GM21526 (cell line): ENCODE measurements around the gene PARK7.

ENCODE experiments used
- ATAC-seq: cut with Tn5 transposase; IDR thresholded peaks from one replicate; pipeline ENCODE4 v1.9.1; 2021; ENCODE audit warnings: moderate library complexity; ENCODE audit not compliant: unreplicated experiment, low FRiP score

Gene PARK7

DNA sequence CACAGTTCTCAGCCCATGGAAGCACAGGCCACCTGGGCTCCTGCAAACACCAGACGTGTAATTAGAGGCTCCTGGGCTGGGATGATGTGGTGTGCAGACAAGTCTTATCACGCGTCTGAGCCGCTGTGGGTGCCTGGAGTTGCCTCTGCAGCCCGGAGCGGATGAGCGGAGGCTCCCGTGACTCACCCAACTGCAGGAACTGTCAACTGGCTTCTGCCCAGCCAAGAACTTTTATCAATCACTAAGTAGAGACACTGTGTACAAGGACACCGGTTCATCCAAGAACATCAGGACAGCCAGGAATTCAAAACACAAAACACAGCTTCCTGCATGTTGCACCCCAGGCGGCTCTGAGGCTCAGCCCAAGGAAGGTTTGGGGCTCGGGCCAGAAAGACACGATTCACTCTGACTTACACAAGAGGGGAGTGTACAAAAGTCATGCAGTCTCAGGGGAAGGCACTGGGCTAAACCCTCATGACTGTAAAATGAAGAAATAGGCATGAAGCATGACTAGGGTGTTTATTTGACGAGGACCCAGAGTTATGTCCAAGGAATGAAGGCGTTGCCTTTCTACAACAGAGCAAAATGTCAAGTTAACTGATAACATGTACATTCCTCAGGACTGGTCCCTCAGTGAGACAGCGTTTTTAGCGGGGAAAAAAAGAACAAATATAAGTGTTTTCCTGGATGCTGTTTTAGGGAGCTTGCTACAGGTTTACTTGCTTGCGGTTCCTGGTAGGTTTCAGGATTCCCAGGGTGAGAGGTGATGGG, 43.5 kb downstream of the PARK7 start:
- ATAC-seq, result no peak

DNA sequence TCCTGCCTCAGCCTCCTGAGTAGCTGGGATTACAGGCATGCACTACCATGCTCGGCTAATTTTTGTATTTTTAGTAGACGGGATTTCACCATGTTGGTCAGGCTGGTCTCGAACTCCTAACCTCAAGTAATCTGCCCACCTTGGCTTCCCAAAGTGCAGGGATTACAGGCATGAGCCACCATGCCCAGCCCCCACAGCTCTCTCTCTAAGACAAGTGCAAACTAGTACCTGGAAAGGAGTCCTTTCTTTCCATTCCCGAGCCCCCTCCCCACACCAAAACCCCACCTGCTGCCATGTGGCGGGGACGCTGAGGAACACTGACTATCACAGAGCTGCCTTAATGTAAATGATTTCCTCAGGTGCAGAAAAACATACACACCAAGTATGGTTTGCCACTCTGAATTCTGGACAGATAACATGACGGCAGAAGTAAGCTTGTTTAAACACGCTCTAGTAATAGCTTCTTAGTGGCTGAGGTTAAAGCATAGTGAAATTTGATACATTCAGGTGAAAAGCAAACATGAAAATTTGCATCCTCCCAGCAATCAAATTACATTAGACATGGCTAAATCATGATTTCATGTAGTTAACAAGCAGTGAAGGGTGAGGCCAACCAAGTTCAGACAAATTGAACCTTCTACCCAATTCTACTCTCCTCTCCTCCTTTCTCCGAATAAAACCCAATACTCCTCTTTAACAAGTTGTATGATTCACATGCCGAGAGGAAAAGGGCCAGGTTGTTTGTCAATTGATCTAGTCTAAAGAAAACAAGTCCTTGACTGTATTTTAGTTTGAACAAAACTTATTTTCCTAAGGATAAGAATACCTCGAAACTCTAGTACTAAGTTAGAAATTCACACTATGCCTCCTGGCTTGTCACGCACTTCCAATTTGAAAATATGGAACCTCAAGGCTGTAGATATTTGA, 44.8 kb downstream of the PARK7 start:
- ATAC-seq, result no peak

DNA sequence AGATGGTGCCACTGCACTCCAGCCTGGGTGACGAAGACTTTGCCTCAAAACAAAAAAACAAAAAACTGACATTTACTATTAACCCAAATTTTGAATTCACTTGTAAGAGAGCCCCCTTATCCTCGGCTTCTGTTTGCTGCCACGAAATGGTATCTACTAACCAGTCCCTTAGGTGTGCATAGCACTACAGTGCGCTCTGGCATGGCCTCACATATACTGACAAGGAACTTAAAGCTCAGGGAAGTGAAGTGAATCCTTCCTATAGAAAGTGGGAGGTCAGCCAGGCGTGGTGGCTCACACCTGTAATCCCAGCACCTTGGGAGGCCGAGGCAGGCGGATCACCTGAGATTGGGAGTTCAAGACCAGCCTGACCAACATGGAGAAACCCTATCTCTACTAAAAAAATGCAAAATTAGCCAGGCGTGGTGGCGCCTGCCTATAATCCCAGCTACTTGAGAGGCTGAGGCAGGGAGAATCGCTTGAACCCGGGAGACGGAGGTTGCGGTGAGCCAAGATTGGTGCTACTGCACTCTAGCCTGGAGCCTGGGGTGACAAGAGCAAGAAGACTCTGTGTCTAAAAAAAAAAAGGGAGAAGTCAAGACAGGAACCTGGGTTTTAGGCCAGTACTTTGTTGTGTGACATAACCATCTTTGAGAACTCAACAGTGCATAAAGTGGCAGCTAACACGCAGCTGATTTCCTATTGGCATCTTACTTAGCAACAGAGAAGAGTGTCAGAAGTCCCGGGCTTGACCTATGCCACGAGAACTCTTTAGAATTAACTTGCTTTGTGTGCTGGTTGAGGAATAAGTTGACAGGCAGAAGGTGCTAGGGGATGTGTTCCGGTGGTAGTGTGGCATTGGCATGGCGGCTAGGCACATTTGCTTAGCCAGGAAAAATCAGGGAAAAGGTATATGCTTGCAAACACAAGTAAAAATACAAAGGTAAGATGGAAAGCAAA, 47.8 kb downstream of the PARK7 start:
- ATAC-seq, result no peak

GRCh38 chr1:8010080-8010664, 48.7 kb downstream of the PARK7 start:
- ATAC-seq, result no peak

GRCh38 chr1:8011016-8011415, 49.5 kb downstream of the PARK7 start:
- ATAC-seq, result no peak

- ATAC-seq, result no peak
Observed at GRCh38 chr1:8011923-8012858, 50.7 kb downstream of the PARK7 start.

GRCh38 chr1:8012955-8013354, 51.4 kb downstream of the PARK7 start:
- no peak for ATAC-seq

DNA sequence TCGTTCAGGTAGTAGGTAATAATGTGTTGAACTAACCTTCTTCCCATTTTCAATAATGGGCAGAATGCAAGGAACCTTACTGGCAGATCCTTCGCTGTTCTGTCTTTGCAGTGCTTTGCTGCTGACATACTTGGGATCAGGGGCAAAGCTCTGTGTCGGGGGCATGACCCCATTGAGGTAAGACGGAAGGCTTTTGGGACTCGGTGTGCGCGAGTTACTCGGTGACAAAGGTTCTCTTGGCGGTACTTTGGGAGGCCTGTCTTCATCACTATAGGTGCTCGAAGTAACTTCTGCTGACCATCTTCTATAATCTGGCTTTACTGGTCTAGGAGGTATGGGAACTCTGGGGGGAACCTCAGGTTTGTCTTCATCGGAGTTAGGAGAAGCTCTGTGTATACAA, 51.9 kb downstream of the PARK7 start:
- no peak for ATAC-seq

GRCh38 chr1:8013800-8014199, 52.3 kb downstream of the PARK7 start:
- no peak for ATAC-seq

DNA sequence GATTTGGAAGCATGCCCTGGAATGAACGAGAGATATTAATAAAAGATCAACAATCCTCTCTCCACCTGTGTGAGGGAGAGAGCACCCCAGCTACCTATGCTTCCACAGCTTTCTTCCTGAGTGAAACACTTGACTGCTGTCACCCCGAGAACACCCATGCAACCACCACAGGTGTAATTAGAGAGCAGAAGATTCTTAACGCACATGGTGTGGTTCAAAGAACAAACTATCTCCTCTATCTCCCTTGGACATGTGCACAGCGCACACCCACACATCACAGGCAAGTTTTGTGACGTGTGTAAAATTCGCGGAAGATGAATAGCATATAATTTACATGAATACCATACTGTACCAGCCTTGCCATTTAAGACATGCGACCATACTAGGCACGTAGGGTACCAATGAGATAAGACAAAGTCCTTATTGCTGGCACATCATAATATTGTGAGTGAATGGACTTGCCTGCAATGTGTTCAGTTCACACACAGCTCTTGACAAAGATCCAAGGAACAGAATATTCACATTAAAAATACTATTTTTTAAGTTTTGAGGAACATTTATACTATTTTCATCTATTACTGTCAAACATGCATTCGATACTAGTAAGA, 53.0 kb downstream of the PARK7 start:
- ATAC-seq, result no peak

DNA sequence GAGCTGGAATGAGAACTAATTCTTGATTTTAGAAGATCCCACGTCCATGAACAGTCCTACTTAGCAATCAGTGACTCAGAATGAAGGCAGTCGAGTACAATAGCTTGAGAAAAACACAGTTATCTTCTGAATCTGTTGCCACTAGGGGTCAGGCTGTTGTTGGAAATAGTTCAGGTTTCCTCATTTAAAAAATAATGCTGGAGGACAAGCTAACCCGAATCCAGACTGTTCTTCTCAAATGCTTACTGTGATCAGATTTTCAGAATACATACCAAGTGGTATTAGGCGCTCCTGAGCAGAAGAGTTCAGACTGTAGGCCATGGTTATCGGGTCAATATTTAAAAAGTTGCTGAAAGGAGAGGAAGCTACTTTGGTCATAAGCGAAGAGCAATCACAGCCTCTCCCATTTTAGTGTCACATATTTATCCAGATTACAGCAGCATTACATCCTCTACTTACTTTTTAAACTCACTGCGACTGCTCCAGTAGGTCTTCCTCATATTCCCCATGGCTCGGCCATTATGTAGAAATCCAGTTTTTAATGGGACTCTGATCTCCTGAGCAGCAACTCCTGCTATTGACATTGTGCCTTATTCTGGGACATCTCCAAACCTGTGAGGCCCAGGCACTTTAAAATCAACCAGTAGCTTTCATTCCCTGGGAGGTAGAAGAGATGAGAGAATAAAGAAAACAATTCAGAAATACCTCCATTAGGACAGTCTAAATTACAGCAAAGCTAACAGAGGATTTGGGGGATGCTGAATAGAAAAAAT, 53.7 kb downstream of the PARK7 start:
- no peak for ATAC-seq

- ATAC-seq, result no peak
Observed at GRCh38 chr1:8015809-8016165, 54.3 kb downstream of the PARK7 start.

DNA sequence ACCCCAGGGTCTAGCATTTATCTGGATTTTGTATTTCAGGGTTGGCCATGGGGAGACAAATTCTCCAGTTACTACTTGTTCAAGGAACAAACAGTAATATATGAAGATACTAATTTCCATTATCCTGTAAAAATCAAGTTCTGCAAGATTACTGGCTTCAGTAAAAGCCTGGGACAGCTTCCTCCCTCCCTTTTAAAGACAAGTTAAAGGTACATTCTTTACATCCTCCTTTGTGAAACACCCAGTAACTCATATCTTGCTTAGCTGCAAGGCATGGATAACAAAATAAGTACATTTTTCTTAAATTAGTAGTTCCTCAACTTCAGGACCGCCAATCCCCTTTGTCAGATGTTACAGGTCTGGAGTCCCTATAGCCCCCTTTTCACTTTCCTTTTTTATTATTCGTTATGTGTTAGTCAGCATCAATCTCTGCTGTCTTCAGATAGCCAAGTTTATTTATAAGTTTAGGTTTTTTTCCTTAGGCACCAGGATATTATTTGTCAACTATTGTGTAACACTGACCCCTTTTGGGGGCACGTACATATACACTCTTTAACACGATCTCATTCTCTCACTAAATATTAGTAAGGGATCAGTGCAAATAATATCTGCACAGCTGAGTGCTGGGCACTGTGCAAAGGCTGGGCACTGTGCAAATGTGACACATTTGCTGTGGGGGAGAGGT, 54.8 kb downstream of the PARK7 start:
- ATAC-seq, result no peak

- no peak for ATAC-seq
Observed at GRCh38 chr1:8016895-8017241, 55.4 kb downstream of the PARK7 start.

- ATAC-seq, result no peak
Observed at GRCh38 chr1:8017495-8018197, 56.1 kb downstream of the PARK7 start.

DNA sequence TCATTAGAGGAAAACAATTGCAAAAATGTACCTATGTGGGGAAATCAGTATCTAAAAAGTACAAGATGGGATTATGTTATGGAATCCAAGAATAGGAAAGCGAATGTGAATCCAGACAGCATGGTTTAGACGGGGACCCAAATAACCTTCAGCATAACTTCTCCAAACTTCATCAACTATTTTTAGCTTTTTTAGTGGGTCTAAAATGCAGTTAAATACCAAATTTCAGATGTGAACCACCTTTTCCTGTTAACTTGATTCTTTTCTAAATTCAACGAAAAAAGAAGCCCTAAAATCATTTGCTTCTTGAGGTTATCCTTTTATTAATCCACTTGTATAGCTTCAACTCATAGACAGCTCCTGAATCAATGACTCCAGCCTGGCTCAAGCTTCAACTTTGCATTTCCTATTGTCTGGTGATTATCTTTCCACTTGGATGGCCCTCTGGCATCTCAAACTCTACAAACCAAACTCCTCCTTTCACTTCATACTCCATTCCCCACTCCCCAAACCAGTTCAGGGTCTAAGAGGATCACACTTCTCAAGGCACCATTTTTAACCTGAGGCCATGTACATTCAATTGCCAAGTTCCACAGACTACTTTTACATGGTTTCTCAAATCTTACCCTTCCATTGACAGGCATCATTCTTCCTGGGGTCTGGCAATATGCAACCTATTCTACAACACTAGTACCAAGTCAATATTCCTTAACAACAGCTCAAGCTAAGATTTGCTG, 57.1 kb downstream of the PARK7 start:
- no peak for ATAC-seq
